Esophagus (tissue), 2 donors: Measurements from ENCODE around the gene TCEA2. TPM values are rescaled to one million over a fixed set of nuclear protein-coding genes. Genes with fewer than 3 reads are reported as not detected.

ENCODE experiments used
- H3K27ac ChIP-seq, 2 donors: one replicate each; pipeline ENCODE4 v1.5.1; 2013; ENCODE audit warnings: low read depth in 2 of 2, mild to moderate bottlenecking in 2 of 2, inconsistent platforms in 1 of 2, low read length in 1 of 2, moderate library complexity in 1 of 2
- H3K27me3 ChIP-seq, 2 donors: one replicate each; pipeline ENCODE4 v1.6.1; 2013; ENCODE audit warnings: low read length in 2 of 2, control low read depth in 1 of 2, mild to moderate bottlenecking in 1 of 2; ENCODE audit not compliant: insufficient read depth in 2 of 2, control insufficient read depth in 1 of 2
- H3K36me3 ChIP-seq, 2 donors: one replicate each; pipeline ENCODE4 v1.6.1; 2013; ENCODE audit warnings: low read length in 1 of 2; ENCODE audit not compliant: control insufficient read depth in 2 of 2, insufficient read depth in 2 of 2
- H3K4me1 ChIP-seq, 2 donors: one replicate each; pipeline ENCODE4 v1.6.1; 2013; ENCODE audit warnings: low read length in 1 of 2; ENCODE audit not compliant: control insufficient read depth in 2 of 2, insufficient read depth in 2 of 2
- H3K4me3 ChIP-seq, 2 donors: one replicate each; pipeline ENCODE4 v1.5.1; 2013; ENCODE audit warnings: low read length in 2 of 2, mild to moderate bottlenecking in 2 of 2, low read depth in 1 of 2, moderate library complexity in 1 of 2
- H3K9me3 ChIP-seq, 2 donors: one replicate each; pipeline ENCODE4 v1.6.1; 2013; ENCODE audit warnings: mild to moderate bottlenecking in 2 of 2, low read depth in 1 of 2, low read length in 1 of 2, moderate library complexity in 1 of 2; ENCODE audit not compliant: control insufficient read depth in 2 of 2, insufficient read depth in 1 of 2
- WGBS, 2 donors: extraction: QIAGEN DNeasy Blood & Tissue Kit; methylation state at CpG; one replicate each; pipeline ENCODE4 v1.1.7; 2013; 5-methylcytosine and 5-hydroxymethylcytosine counted together
- polyA plus RNA-seq, 2 donors: library from polyadenylated mRNA; stranded (reverse); fragments of 200-250 nt; gene quantifications; one replicate each; pipeline ENCODE4 v1.2.3, GENCODE V29; 2013
- donor health status: healthy with polysubstance abuse.
- donor health status: Bipolar disorder and iron deficiency.

The TCEA2 gene
- polyA plus RNA-seq, 2 donors = 14.8 to 15.3 TPM

- Histone ChIP-seq H3K4me1 (no peaks in the 10 kb centered on the region), H3K27me3 (no peaks in the 10 kb centered on the region), H3K4me3 (no peak overlapping the region), H3K36me3 (peaks cover 22 to 74% of the 10 kb centered on the region in 2 donors), H3K9me3 (no peaks in the 10 kb centered on the region), H3K27ac (no peak overlapping the region)
- 92 to 93% methylated on average over 24 of the region's 24 CpGs for WGBS, 2 donors
These were observed 34.9 kb upstream of the TCEA2 start for GRCh38 chr20:64027981-64028685.

- Histone ChIP-seq H3K4me3 (no peak overlapping the region), H3K9me3 (no peaks in the 10 kb centered on the region), H3K27ac (no peak overlapping the region), H3K27me3 (no peaks in the 10 kb centered on the region), H3K36me3 (peaks cover 19 to 71% of the 10 kb centered on the region in 2 donors), H3K4me1 (no peaks in the 10 kb centered on the region)
- WGBS, 2 donors = 95% methylated on average over 37 to 38 of the region's 38 CpGs
These were observed 33.5 kb upstream of the TCEA2 start for GRCh38 chr20:64029293-64030117.

GRCh38 chr20:64030371-64031134, 32.4 kb upstream of the TCEA2 start:
- Histone ChIP-seq H3K9me3 (no peaks in the 10 kb centered on the region), H3K4me3 (no peak overlapping the region), H3K27ac (no peak overlapping the region), H3K36me3 (peaks cover 16 to 67% of the 10 kb centered on the region in 2 donors), H3K4me1 (no peaks in the 10 kb centered on the region), H3K27me3 (no peaks in the 10 kb centered on the region)
- 72 to 82% methylated on average over 20 of the region's 20 CpGs for WGBS, 2 donors

- H3K36me3 ChIP-seq = peaks cover 14 to 60% of the 10 kb centered on the region in 2 donors
- H3K4me1 ChIP-seq = no peaks in the 10 kb centered on the region
- H3K9me3 ChIP-seq = no peaks in the 10 kb centered on the region
- 92% methylated on average over 19 of the region's 19 CpGs for WGBS, 2 donors
- no peak overlapping the region for H3K27ac ChIP-seq
- H3K4me3 ChIP-seq = no peak overlapping the region
- no peaks in the 10 kb centered on the region for H3K27me3 ChIP-seq
These were observed 31.1 kb upstream of the TCEA2 start for GRCh38 chr20:64031822-64032314.

- H3K4me1 ChIP-seq = peaks cover 0 to under 1% of the 10 kb centered on the region in 2 donors
- no peak overlapping the region for H3K27ac ChIP-seq
- H3K9me3 ChIP-seq = no peaks in the 10 kb centered on the region
- H3K36me3 ChIP-seq = peaks cover 7 to 49% of the 10 kb centered on the region in 2 donors
- peak overlapping the region in 1 of 2 donors; percentile 1 for H3K4me3 ChIP-seq
- no peaks in the 10 kb centered on the region for H3K27me3 ChIP-seq
- 82 to 88% methylated on average over 31 of the region's 31 CpGs for WGBS, 2 donors
These were observed 30.0 kb upstream of the TCEA2 start for GRCh38 chr20:64032706-64033624.

GRCh38 chr20:64033981-64034493, 29.0 kb upstream of the TCEA2 start:
- Histone ChIP-seq H3K4me3 (no peak overlapping the region), H3K27ac (no peak overlapping the region), H3K4me1 (peaks cover 0 to 3% of the 10 kb centered on the region in 2 donors), H3K27me3 (no peaks in the 10 kb centered on the region), H3K36me3 (peaks cover 7 to 41% of the 10 kb centered on the region in 2 donors), H3K9me3 (no peaks in the 10 kb centered on the region)
- 76 to 84% methylated on average over 11 of the region's 11 CpGs for WGBS, 2 donors

- peaks cover 3% of the 10 kb centered on the region in 2 donors for H3K4me1 ChIP-seq
- peak overlapping the region in 1 of 2 donors; percentile 36 for H3K27ac ChIP-seq
- H3K9me3 ChIP-seq = no peaks in the 10 kb centered on the region
- no peak overlapping the region for H3K4me3 ChIP-seq
- H3K36me3 ChIP-seq = peaks cover under 1 to 28% of the 10 kb centered on the region in 2 donors
- WGBS, 2 donors = 67 to 78% methylated on average over 16 to 17 of the region's 17 CpGs
- no peaks in the 10 kb centered on the region for H3K27me3 ChIP-seq
These were observed 27.7 kb upstream of the TCEA2 start for GRCh38 chr20:64035066-64035932.

GRCh38 chr20:64035933-64036345, 27.1 kb upstream of the TCEA2 start, which contains the start of gene C20orf204:
Gene C20orf204, plus strand, starts transcription at chr20:64036182. Its CDS starts 142 bp downstream, at chr20:64036324.
- peak within 1 kb of the TSS in 1 of 2 donors; percentile 36 for H3K27ac ChIP-seq
- H3K9me3 ChIP-seq = no peaks in the 10 kb centered on the region
- peaks cover 0 to 26% of the 10 kb centered on the region in 2 donors for H3K36me3 ChIP-seq
- H3K4me1 ChIP-seq = peaks cover 3% of the 10 kb centered on the region in 2 donors
- WGBS, 2 donors = 82 to 87% methylated on average over 10 of the region's 10 CpGs
- H3K4me3 ChIP-seq = no peak within 1 kb of the TSS
- H3K27me3 ChIP-seq = no peaks in the 10 kb centered on the region
